GM21576 (cell line): ENCODE data around the gene LOX.
"Not testable (repeated sequence)": the region's sequence is repeated elsewhere in the genome, so short reads cannot be mapped to it uniquely, and the experiment has no call there.

ENCODE experiments used
- ATAC-seq: cut with Tn5 transposase; IDR thresholded peaks from one replicate; pipeline ENCODE4 v1.9.1; 2021; ENCODE audit warnings: mild to moderate bottlenecking, moderate library complexity; ENCODE audit not compliant: unreplicated experiment

LOX gene

GRCh38 chr5:122099060-122099790 is 21.2 kb upstream of the LOX start:
- no peak for ATAC-seq

GRCh38 chr5:122097391-122097790 is 19.3 kb upstream of the LOX start:
- ATAC-seq, result no peak

- no peak for ATAC-seq
These were observed 17.1 kb upstream of the LOX start for GRCh38 chr5:122095158-122095557.

GRCh38 chr5:122094251-122094650 is 16.2 kb upstream of the LOX start:
- ATAC-seq, result not testable (repeated sequence)

- ATAC-seq, result no peak
These were observed 15.5 kb upstream of the LOX start for GRCh38 chr5:122093415-122094180.

GRCh38 chr5:122091936-122092600 is 14.0 kb upstream of the LOX start:
- no peak for ATAC-seq

GRCh38 chr5:122089096-122090013 is 11.3 kb upstream of the LOX start:
- no peak for ATAC-seq

- ATAC-seq, result no peak
These were observed 7.0 kb upstream of the LOX start for GRCh38 chr5:122085041-122085440.

- ATAC-seq, result no peak
These were observed 5.5 kb upstream of the LOX start for GRCh38 chr5:122083535-122083934.

GRCh38 chr5:122081541-122081940 is 3.5 kb upstream of the LOX start:
- no peak for ATAC-seq

- ATAC-seq, result peak; percentile 34
These were observed 518 bp downstream of the LOX start for GRCh38 chr5:122077366-122078115.

GRCh38 chr5:122076669-122077365 is 1.2 kb downstream of the LOX start:
- ATAC-seq, result peak; percentile 60

- no peak for ATAC-seq
These were observed 2.0 kb downstream of the LOX start for GRCh38 chr5:122076050-122076461.

GRCh38 chr5:122073864-122074263 is 4.2 kb downstream of the LOX start:
- no peak for ATAC-seq

GRCh38 chr5:122073018-122073417 is 5.0 kb downstream of the LOX start:
- no peak for ATAC-seq

GRCh38 chr5:122067390-122067789 is 10.7 kb downstream of the LOX start:
- no peak for ATAC-seq

GRCh38 chr5:122064992-122065391 is 13.1 kb downstream of the LOX start:
- no peak for ATAC-seq

GRCh38 chr5:122063836-122064235 is 14.2 kb downstream of the LOX start:
- ATAC-seq, result no peak

- ATAC-seq, result no peak
These were observed 15.9 kb downstream of the LOX start for GRCh38 chr5:122062205-122062604.
